Measurements from ENCODE around the gene SLC1A1. TPM values are rescaled to one million over a fixed set of nuclear protein-coding genes. Genes with fewer than 3 reads are reported as not detected.

The SLC1A1 gene
- total RNA-seq, 1 donor from 2014 or later = 1.4 TPM

- DNase-seq (no peak), ATAC-seq (ENCODE audit: low read depth) (no peak)
- Mint-ChIP-seq H3K36me3 (ENCODE audit: low read depth) (no peaks in the 10 kb centered on the region), H3K4me3 (no peak overlapping the region), H3K4me1 (no peaks in the 10 kb centered on the region), H3K27me3 (peaks cover 2% of the 10 kb centered on the region), H3K9me3 (no peaks in the 10 kb centered on the region), H3K27ac (no peak overlapping the region)
- intact Hi-C loops (cut with micrococcal nuclease) = no loop called here
- POLR2A ChIA-PET = no interaction called here
- CTCF ChIA-PET = no interaction called here
- no peak for TF ChIP-seq CTCF (IDR thresholded peaks at IDR 0.05)
Observed at GRCh38 chr9:4502444-4502843, 12.2 kb downstream of the SLC1A1 start.

GRCh38 chr9:4503103-4503502 lies 12.8 kb downstream of the SLC1A1 start:
- ChIA-PET POLR2A (no interaction called here), CTCF (no interaction called here)
- no peaks in the 10 kb centered on the region for H3K27me3 Mint-ChIP-seq
- TF ChIP-seq CTCF (IDR thresholded peaks at IDR 0.05) = no peak
- intact Hi-C loops (cut with micrococcal nuclease) = no loop called here
- no peak overlapping the region for H3K27ac Mint-ChIP-seq
- H3K4me3 Mint-ChIP-seq = no peak overlapping the region
- DNase-seq = no peak
- H3K9me3 Mint-ChIP-seq = no peaks in the 10 kb centered on the region
- no peaks in the 10 kb centered on the region for H3K36me3 Mint-ChIP-seq (ENCODE audit: low read depth)
- ATAC-seq (ENCODE audit: low read depth) = no peak
- H3K4me1 Mint-ChIP-seq = no peaks in the 10 kb centered on the region

- Mint-ChIP-seq H3K4me3 (no peak overlapping the region), H3K4me1 (no peaks in the 10 kb centered on the region), H3K27me3 (no peaks in the 10 kb centered on the region), H3K9me3 (no peaks in the 10 kb centered on the region), H3K27ac (no peak overlapping the region), H3K36me3 (ENCODE audit: low read depth) (no peaks in the 10 kb centered on the region)
- DNase-seq = no peak
- TF ChIP-seq CTCF (IDR thresholded peaks at IDR 0.05) = no peak
- ChIA-PET POLR2A (no interaction called here), CTCF (no interaction called here)
- intact Hi-C loops (cut with micrococcal nuclease) = no loop called here
- ATAC-seq (ENCODE audit: low read depth) = no peak
Observed at GRCh38 chr9:4504250-4504649, 14.0 kb downstream of the SLC1A1 start.

GRCh38 chr9:4506490-4506889 lies 16.2 kb downstream of the SLC1A1 start:
- H3K27me3 Mint-ChIP-seq = no peaks in the 10 kb centered on the region
- no peaks in the 10 kb centered on the region for H3K4me1 Mint-ChIP-seq
- H3K9me3 Mint-ChIP-seq = no peaks in the 10 kb centered on the region
- no peak for DNase-seq
- no peak for ATAC-seq (ENCODE audit: low read depth)
- no peaks in the 10 kb centered on the region for H3K36me3 Mint-ChIP-seq (ENCODE audit: low read depth)
- TF ChIP-seq CTCF (IDR thresholded peaks at IDR 0.05) = no peak
- H3K4me3 Mint-ChIP-seq = no peak overlapping the region
- POLR2A ChIA-PET = no interaction called here
- intact Hi-C loops (cut with micrococcal nuclease) = no loop called here
- H3K27ac Mint-ChIP-seq = no peak overlapping the region
- CTCF ChIA-PET = no interaction called here

GRCh38 chr9:4507306-4508130 lies 17.2 kb downstream of the SLC1A1 start:
- no peak overlapping the region for H3K27ac Mint-ChIP-seq
- DNase-seq = no peak
- no peaks in the 10 kb centered on the region for H3K9me3 Mint-ChIP-seq
- ChIA-PET POLR2A (no interaction called here), CTCF (no interaction called here)
- no peaks in the 10 kb centered on the region for H3K27me3 Mint-ChIP-seq
- ATAC-seq (ENCODE audit: low read depth) = no peak
- no peaks in the 10 kb centered on the region for H3K4me1 Mint-ChIP-seq
- no peak overlapping the region for H3K4me3 Mint-ChIP-seq
- TF ChIP-seq CTCF (IDR thresholded peaks at IDR 0.05) = no peak
- intact Hi-C loops (cut with micrococcal nuclease) = no loop called here
- no peaks in the 10 kb centered on the region for H3K36me3 Mint-ChIP-seq (ENCODE audit: low read depth)
